ENCODE results near the gene NRG2.

NRG2 gene

GRCh38 chr5:140042643-140043507, at the start of gene NRG2:
TSS of gene NRG2 (minus strand) at chr5:140043299.
- DNase-seq: peak; percentile 95

GRCh38 chr5:140090251-140090650, 47.2 kb upstream of the NRG2 start:
- DNase-seq: no peak

GRCh38 chr5:140084541-140084940, 41.4 kb upstream of the NRG2 start:
- DNase-seq: no peak

GRCh38 chr5:140083650-140084049, 40.6 kb upstream of the NRG2 start:
- no peak for DNase-seq

- DNase-seq: no peak
These were observed 40.0 kb upstream of the NRG2 start for GRCh38 chr5:140083120-140083519.

- no peak for DNase-seq
These were observed 33.7 kb upstream of the NRG2 start for GRCh38 chr5:140076788-140077187.

- DNase-seq: no peak
These were observed 33.0 kb upstream of the NRG2 start for GRCh38 chr5:140076142-140076541.

GRCh38 chr5:140075371-140075770, 32.3 kb upstream of the NRG2 start:
- DNase-seq: no peak

- DNase-seq: no peak
These were observed 30.2 kb upstream of the NRG2 start for GRCh38 chr5:140073296-140073695.

GRCh38 chr5:140072812-140073211, 29.7 kb upstream of the NRG2 start:
- no peak for DNase-seq

GRCh38 chr5:140060816-140061215, 17.7 kb upstream of the NRG2 start:
- DNase-seq: no peak

GRCh38 chr5:140058212-140058932, 15.3 kb upstream of the NRG2 start:
- no peak for DNase-seq

GRCh38 chr5:140056880-140057279, 13.8 kb upstream of the NRG2 start:
- DNase-seq: no peak

- DNase-seq: no peak
These were observed 12.1 kb upstream of the NRG2 start for GRCh38 chr5:140055152-140055551.

- no peak for DNase-seq
These were observed 11.1 kb upstream of the NRG2 start for GRCh38 chr5:140054086-140054689.

GRCh38 chr5:140051950-140052349, 8.9 kb upstream of the NRG2 start:
- no peak for DNase-seq

GRCh38 chr5:140049713-140050112, 6.6 kb upstream of the NRG2 start:
- DNase-seq: no peak

- no peak for DNase-seq
These were observed 6.1 kb upstream of the NRG2 start for GRCh38 chr5:140049205-140049604.

GRCh38 chr5:140044041-140044440, 942 bp upstream of the NRG2 start:
- DNase-seq: no peak

GRCh38 chr5:140043508-140043872, 391 bp upstream of the NRG2 start:
- DNase-seq: peak; percentile 52

GRCh38 chr5:140042393-140042642, 781 bp downstream of the NRG2 start:
- no peak for DNase-seq

- peak; percentile 42 for DNase-seq
These were observed 1.4 kb downstream of the NRG2 start for GRCh38 chr5:140041492-140042392.

GRCh38 chr5:140041099-140041491, 2.0 kb downstream of the NRG2 start:
- DNase-seq: no peak
